Fibroblast of skin of right biceps (primary cell): Measurements from ENCODE around the gene FCRLB.
"Not testable (repeated sequence)": the region's sequence is repeated elsewhere in the genome, so short reads cannot be mapped to it uniquely, and the experiment has no call there.

Experiments used
- DNase-seq: peaks from one replicate; pipeline ENCODE4 v3.0.0-alpha.2; 2013

The FCRLB gene

DNA sequence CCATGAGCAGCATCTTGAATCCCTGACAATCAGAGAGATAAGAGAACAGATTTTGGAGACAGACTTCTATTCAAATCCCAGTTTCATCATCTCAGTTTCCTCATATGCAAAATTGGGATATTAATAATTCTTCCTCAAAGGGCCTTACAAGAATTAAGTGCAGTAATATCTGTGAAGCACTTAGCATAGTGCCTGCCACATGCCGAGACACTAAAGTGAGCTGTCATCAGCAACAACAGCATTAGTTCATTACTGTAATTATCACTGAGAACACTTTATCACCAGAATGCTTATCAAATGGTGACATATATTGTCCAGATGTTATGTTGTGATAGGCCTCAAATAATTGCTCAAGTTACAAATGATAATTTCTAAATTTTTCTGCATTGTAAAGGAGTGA lies 922 bp upstream of the FCRLB start:
- no peak for DNase-seq

DNA sequence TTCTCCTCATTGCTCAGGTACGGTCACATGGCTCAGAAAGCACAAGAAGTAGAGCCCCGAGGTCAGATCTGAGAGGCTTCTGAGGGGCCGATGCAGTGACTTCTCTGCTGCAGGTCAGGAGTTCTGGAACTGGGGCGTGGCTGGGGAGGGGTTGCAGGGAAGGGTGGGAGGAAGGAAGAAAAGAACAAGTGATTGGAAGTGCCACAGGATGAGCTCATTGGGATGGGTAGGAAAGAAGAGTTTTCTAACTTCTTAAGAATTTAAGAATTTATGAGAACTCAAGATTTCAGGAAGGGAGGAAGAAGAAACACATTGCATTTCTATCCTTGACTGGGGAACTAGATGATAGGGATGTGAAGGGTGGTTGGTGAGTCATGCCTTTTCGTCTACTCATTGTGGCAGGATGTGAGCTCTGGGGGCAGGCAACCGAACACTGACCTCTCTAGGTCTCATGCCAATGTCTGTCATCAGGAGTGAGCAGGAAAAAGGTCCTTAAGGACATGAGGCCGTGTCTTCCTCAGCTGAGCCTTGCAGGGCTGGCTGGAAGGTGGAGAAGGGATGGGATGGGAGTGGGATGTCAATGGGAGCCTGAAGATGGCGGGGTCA lies 497 bp downstream of the FCRLB start:
- peak; percentile 96 for DNase-seq

GRCh38 chr1:161722406-161722805 lies 1.1 kb downstream of the FCRLB start:
- no peak for DNase-seq

DNA sequence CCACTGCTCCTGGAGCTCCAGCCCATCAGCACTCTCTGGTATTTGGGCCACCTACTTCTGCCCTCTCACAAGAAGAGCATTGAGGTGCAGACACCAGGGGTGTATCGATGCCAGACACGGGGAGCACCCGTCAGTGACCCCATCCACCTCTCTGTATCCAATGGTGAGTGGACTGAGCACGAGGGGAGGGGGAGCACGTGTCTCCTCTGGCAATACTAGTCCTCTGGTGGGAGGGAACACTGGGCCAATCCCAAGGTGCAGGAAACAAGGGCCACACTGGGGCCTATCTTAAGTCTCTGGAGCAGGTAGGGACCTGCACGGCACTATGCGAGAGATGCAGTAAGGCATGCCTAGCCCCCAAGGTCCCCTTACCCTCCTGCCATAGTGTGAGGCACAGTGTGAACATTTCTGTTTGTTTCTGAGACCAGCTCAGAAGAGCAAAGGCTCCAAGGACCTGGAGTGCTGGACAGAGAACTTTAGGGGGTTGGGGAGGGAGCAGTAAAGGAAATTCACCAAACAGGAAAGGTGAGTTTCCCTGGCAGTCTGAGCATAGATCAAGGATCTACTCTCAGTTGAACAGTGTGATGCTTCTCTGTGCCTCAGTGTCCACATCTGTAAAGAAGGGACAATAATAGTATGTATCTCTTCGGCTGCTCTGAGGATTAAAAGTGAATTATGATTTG lies 2.3 kb downstream of the FCRLB start:
- no peak for DNase-seq

DNA sequence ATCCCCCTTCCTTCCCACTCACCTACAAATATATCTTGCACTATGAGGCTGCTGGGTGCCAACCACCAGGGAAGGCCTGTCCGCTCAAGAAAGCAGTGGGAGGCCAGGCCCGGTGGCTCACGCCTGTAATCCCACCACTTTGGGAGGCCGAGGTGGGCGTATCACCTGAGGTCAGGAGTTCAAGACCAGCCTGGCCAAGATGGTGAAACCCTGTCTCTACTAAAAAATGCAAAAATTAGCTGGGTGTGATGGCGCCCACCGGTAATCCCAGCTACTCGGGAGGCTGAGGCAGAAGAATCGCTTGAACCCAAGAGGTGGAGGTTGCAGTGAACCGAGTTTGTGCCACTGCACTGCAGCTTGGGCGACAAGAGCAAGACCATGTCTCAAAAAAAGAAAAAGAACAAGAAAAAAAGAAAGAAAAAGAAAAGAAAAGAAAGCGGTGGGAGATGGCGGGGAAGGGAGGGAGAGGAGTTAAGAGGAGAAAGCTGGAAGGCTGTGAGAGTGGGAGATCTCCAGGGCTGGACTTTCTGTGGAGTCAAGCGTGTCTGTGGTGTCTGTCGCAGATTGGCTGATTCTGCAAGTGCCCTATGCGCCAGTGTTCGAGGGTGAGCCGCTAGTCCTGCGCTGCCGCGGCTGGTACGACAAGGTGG lies 4.0 kb downstream of the FCRLB start:
- DNase-seq: not testable (repeated sequence)

- DNase-seq: peak; percentile 62
Measured at GRCh38 chr1:161725908-161726472, 4.6 kb downstream of the FCRLB start.

DNA sequence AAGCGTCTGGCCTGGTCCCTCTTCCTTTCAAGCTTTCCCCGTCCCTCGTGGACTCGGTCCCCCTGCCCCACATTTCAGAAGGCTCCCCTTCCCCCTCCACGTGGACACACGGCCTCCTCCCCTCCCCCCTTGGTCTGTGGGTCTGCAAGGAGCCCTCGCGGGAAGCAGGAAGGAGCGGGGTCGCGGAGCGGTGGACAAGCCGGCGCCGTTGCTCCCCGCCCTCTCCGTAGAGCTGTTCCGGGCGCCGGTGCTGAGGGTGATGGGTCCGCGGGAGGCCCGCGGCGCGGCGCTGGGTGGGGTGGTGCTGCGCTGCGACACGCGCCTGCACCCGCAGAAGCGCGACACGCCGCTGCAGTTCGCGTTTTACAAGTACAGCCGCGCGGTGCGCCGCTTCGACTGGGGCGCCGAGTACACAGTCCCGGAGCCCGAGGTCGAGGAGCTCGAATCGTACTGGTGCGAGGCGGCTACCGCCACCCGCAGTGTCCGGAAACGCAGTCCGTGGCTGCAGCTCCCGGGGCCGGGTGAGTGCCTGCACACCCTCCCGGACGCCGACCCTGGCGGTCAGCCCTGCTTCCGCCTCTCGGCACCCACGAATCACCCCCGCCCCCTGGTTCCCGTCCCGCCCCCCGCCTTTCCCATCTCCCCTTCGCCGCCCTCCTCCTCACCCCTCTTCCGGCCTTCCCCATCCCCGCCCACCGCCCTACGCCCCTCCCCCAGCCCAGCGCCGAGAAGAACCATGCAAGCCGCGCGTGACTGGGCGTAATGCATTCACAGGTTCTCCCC lies 5.3 kb downstream of the FCRLB start:
- DNase-seq: peak; percentile 88

DNA sequence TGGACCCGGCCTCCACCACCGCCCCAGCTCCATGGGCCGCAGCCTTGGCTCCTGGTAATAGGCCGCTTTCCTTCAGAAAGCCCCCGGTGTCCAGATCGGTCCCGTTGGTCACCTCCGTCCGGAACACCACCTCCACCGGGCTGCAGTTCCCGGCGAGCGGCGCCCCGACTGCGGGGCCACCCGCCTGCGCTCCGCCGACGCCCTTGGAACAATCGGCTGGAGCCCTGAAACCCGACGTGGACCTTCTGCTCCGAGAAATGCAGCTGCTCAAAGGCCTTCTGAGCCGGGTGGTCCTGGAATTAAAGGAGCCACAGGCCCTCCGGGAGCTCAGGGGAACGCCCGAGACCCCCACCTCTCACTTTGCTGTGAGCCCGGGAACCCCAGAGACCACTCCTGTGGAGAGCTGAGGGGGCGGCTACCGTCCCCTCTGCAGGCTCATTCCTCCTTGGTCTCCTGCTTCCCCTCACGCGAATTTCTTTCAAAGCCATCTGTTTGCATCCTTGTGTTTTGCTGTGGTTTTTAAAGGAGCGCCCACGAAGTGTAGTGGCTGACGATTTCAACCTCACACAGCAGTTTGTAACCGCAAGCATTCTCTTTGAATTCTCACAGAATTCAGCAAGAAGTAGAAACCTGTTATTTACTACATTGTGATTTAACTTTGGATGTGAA lies 6.0 kb downstream of the FCRLB start:
- DNase-seq: peak; percentile 85

- no peak for DNase-seq
Measured at GRCh38 chr1:161728376-161729226, 7.3 kb downstream of the FCRLB start.

- peak; percentile 83 for DNase-seq
Measured at GRCh38 chr1:161730050-161730564, 8.8 kb downstream of the FCRLB start.

DNA sequence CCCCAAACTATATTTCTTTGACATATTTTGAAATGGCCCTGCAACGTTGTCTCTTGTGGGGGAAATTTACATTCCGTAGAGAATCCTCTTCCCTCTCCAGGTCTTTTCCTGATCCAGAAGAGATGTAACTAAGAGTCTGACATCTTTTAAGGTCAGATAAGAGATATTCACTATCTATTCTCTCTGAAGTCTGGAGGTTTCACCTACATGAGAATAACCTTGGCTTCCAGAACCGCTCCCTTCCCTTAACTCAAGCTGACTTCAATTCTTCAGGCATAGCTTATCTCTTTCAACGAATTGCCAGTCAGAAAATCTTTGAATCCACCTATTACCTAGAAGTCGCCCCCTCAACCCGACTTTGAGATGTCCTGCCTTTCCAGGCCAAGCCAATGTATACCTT lies 9.9 kb downstream of the FCRLB start:
- DNase-seq: no peak

DNA sequence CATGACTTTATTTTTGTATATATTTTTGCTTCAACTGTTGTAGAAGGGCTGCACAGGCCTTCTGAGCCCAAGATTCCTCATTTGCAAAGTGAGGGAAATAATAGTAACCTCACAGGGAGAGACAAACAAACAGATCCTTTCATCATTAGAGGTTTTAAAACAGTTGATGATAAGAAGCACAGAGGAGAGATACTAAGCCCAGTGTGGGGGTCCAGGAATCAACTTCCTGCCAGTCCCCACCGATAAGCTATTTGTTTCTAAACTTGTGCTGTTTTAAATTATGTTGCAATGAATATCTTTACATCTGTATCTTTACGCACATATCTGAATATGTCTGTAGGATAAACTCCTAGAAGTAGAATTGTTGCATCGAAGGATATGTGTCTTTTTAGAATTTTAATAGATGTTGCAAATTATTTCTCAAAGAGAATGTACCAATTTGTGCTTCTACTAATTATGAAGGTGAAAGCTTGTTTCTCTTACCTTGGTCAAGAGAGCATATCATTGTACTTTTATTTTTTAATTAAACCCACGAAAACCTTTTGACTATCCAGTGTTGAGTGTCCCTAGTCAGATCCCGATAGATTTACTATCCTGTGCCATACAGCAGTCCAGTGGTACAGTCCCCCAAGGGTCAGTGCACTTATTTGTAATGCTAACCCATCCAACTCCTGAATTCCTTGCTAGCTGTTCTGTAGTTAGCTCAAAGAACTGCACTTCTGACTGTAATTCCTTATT lies 10.8 kb downstream of the FCRLB start:
- no peak for DNase-seq

DNA sequence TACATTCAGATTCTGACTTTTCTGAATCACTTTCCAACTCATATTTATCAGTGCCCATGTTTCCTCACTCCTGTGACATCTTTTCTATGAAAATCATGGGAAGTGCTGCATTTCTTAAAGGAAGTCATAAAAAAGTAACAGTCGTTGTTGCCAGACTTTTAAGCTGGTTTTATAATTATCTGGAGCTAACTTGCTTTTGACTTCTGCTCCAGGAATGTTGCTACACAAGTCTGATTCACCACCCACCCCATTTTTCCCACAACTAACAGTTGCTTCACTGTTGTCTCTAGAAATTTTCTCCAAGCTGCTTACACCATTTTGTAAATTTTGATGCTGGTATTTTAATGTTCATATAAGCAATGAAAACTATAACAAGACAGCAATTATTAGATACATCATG lies 12.2 kb downstream of the FCRLB start:
- DNase-seq: peak; percentile 93

DNA sequence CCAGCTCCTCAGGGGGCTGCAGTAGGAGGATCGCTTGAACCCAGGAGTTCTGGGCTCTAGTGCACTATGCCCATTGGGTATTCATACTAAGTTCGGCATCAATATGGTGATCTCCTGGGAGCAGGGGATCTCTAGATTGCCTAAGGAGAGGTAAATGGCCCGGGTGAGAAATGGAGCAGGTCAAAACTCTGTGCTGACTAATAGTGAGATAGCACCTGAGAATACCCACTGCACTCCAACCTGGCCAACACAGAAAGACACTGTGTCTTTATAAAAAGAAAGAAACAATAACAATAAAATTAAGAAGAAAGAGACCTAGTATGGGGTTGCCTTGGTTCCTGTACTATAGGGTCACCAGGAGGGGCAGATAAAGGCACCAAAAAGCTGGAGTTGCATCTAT lies 14.5 kb downstream of the FCRLB start:
- no peak for DNase-seq

DNA sequence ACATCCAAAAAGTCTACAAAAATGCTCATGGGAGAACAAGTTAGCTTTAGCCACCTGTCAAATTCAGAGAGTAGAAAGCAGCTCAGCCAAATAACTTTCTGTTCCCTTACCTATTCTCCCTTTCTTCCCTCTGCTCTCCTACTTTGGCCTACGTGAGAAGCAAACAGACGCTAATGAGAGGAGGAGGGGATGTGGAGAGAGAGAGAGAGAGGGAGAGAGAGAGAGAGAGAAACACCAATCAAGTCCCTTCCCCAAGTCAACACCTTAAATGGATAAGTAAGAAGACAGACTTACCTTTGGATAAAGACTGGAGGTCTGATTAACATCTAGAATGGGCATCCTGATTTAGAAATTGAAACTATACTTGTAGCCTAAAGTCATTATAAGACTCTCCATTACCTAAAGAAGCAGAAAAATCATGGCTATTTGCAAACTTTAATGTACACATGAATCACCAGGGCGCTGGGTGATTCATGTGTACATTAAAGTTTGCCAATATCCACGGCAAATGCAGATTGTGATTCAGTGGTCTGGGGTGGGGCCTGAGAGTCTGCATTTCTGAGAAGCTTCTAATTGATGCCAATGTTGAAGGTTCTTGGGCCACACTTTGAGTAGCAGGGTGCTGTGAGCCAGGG lies 15.1 kb downstream of the FCRLB start:
- peak; percentile 80 for DNase-seq

GRCh38 chr1:161737625-161738024 lies 16.3 kb downstream of the FCRLB start:
- DNase-seq: no peak

GRCh38 chr1:161738627-161739287 lies 17.4 kb downstream of the FCRLB start:
- DNase-seq: peak; percentile 82

DNA sequence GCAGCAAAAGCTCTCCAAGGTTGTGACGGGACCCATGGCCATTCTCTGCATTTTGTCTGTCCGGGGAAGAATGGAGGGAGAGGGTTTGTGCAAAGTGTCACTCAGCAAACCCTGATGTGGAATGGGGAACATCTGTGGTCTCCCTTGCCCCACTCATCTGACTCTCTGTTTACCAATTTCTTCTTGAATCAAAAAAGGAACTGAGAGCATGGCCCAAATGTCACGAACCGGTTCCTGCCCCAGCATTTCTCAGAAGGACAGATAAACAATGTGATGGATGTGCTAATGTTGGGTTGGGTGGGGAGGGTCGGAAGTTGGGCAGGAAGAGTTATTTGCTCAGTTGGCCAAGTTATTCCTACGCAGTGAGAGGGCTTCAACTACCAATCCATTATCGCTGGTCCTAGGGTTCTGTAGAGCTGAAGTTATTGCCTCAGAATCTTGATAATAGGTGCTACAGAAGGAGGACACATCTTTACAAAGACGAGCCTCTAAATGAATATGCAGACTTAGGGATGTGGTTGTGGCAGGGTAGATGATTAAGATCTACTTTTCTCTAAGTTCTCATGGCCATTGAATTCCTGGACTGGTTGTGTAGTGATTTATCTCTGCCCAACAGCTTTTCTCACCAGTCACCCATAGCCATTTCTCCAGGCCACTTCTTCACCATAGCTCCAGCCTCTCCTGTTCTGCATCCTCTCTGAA lies 18.7 kb downstream of the FCRLB start:
- DNase-seq: no peak

DNA sequence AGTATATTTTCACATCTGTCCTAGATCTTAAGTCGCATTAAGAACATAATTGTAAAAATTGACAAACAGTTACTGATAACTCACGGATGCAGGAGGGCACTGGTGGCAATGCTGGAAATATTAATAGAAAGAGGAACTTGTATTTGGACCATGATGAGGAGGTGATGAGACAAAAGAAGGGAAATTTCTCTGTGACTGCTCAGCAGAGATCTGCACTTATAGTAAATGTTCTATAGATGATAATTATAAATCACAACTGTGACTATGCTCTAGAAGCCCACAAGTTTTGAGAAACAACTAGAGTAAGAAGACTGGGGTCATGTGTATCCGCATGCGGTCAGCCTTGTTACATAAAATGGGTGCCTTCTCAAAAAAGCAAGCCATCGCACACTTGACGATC lies 19.6 kb downstream of the FCRLB start:
- DNase-seq: no peak
